ENCODE results near the gene STOX1. TPM values are rescaled to one million over a fixed set of nuclear protein-coding genes. Genes with fewer than 3 reads are reported as not detected.
"Not testable (repeated sequence)": the region's sequence is repeated elsewhere in the genome, so short reads cannot be mapped to it uniquely, and the experiment has no call there.

Gene STOX1
- total RNA-seq, 2 experiments from 2014 or later = 0.29 to 0.33 TPM

DNA sequence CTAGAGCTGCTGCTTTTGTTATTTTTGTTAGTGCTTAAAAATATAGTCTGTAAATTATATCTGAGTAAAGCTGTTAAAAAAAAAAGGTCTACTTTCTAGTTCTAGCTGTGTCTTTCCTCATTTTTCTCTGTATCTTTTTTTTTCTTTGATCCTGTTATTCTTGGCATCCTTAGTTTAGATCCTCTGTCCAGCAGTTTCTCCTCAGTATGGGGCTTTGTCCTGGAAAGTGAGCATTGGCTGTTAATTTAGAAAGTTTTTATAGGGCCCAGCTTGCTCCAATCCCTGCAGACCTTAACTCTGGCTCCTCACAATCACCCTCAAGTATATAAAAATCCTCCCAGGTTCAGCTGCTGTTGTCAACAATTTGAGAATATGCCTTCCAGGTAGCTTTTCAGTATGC, 97.3 kb downstream of the STOX1 start:
- Mint-ChIP-seq H3K36me3 (peaks cover 31% of the 10 kb centered on the region), H3K4me3 (no peak overlapping the region), H3K27me3 (no peaks in the 10 kb centered on the region), H3K9me3 (ENCODE audit: low read depth) (no peaks in the 10 kb centered on the region), H3K27ac (no peak overlapping the region), H3K4me1 (peaks cover 6% of the 10 kb centered on the region)
- CTCF ChIA-PET = interaction anchor here (0.7 kb wide), 1 partner anchor 479 kb away, joined by 3 read pairs; no protein-coding TSS in a partner anchor
- ATAC-seq (no peak), DNase-seq (no peak)

DNA sequence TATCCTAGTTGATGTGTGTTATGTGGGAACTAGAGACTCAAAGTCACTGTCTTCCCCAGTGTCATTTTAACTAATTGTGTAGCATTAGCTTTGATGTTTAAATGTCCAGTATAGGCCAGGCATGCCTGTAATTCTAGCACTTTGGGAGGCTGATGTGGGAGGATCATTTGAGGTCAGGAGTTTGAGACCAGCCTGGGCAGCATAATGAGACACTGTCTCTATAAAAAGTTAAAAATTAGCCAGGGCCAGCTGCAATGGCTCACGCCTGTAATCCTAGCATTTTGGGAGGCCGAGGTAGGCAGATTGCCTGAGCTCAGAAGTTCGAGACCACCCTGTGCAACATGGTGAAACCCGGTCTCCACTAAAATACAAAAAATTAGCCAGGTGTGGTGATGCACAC, 98.2 kb downstream of the STOX1 start:
- Mint-ChIP-seq H3K4me1 (peaks cover 8% of the 10 kb centered on the region), H3K9me3 (ENCODE audit: low read depth) (no peaks in the 10 kb centered on the region), H3K36me3 (peaks cover 27% of the 10 kb centered on the region), H3K4me3 (no peak overlapping the region), H3K27me3 (no peaks in the 10 kb centered on the region), H3K27ac (no peak overlapping the region)
- CTCF ChIA-PET = interaction anchor here (0.9 kb wide), 1 partner anchor 27 kb away, joined by 3 read pairs; no protein-coding TSS in a partner anchor
- ATAC-seq (no peak), DNase-seq (no peak)

GRCh38 chr10:68929157-68929556, 101.8 kb downstream of the STOX1 start:
- H3K4me1 Mint-ChIP-seq; CTCF ChIA-PET; ATAC-seq; H3K9me3 Mint-ChIP-seq (ENCODE audit: low read depth); DNase-seq; H3K4me3 Mint-ChIP-seq; H3K27me3 Mint-ChIP-seq; H3K27ac Mint-ChIP-seq: not testable (repeated sequence)
- H3K36me3 Mint-ChIP-seq = peaks cover 34% of the 10 kb centered on the region

DNA sequence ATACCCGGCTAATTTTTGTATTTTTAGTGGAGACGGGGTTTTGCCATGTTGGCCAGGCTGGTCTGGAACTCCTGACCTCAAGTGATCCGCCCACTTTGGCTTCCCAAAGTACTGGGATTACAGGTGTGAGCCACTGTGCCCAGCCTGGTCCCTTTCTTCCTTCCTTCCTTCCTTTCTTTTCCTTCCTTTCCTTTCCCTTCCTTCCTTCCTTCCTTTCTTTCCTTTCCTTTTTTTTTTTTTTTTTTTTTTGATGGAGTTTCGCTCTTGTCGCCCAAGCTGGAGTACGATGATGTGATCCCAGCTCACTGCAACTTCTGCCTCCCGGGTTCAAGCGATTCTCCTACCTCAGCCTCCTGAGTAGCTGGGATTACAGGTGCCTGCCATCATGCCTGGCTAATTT, 102.6 kb downstream of the STOX1 start:
- not testable (repeated sequence) for H3K4me3 Mint-ChIP-seq; H3K27ac Mint-ChIP-seq; H3K9me3 Mint-ChIP-seq (ENCODE audit: low read depth); ATAC-seq; H3K27me3 Mint-ChIP-seq
- peak; percentile 26 for DNase-seq
- H3K36me3 Mint-ChIP-seq = peaks cover 37% of the 10 kb centered on the region
- H3K4me1 Mint-ChIP-seq = peaks cover 11% of the 10 kb centered on the region
- CTCF ChIA-PET = interaction anchor here (1.1 kb wide), 1 partner anchor 25 kb away, joined by 3 read pairs; no protein-coding TSS in a partner anchor

- H3K4me3 Mint-ChIP-seq; H3K27me3 Mint-ChIP-seq; H3K27ac Mint-ChIP-seq; H3K9me3 Mint-ChIP-seq (ENCODE audit: low read depth); CTCF ChIA-PET; ATAC-seq; DNase-seq: not testable (repeated sequence)
- peaks cover 13% of the 10 kb centered on the region for H3K4me1 Mint-ChIP-seq
- H3K36me3 Mint-ChIP-seq = peaks cover 42% of the 10 kb centered on the region
Measured at GRCh38 chr10:68932860-68933259, 105.5 kb downstream of the STOX1 start.

DNA sequence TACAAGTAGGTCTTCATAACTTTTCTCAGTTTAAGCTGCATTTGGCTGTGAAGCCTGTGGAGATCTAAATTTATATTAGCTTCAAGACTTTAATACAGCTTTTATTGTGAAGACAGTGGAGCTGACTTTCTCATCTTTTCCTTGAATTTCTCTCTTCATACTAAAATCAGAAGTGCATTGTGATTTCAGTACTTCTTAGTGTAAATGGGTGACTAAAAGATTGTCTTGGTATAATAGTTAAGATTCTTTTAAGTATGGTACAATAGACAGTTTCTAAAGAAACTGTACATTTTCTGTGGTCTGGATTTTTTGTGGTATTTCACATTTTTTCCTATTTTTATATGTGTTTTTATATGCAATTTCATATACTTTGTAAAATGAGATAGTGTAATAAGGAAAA, 107.7 kb downstream of the STOX1 start:
- Mint-ChIP-seq H3K4me3 (no peak overlapping the region), H3K27me3 (no peaks in the 10 kb centered on the region), H3K9me3 (ENCODE audit: low read depth) (no peaks in the 10 kb centered on the region), H3K4me1 (peaks cover 13% of the 10 kb centered on the region), H3K36me3 (peaks cover 49% of the 10 kb centered on the region), H3K27ac (no peak overlapping the region)
- ATAC-seq = no peak
- no peak for DNase-seq
- CTCF ChIA-PET = no interaction called here

DNA sequence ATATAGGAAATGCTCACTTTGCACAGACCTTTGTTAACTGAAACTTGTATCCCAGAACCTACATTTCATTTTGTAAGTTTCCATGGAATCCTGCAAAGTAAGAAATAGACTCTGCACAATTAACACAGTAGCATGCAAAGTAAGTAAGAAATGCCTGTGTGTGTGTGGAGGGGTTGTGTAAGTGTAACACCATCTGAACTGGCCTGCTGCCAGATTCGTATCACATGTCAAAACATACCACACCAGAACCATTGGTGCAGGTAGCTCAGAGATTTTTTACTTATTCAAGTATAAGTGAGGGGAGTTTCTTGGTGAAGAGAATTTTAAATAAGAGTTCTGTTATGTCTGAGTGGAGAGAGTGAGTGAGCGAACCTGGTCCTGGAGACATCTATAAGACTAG, 110.8 kb downstream of the STOX1 start:
- DNase-seq = no peak
- Mint-ChIP-seq H3K27me3 (no peaks in the 10 kb centered on the region), H3K36me3 (peaks cover 38% of the 10 kb centered on the region), H3K4me3 (no peak overlapping the region), H3K27ac (peak overlapping the region; percentile 1), H3K9me3 (ENCODE audit: low read depth) (no peaks in the 10 kb centered on the region), H3K4me1 (peaks cover 9% of the 10 kb centered on the region)
- CTCF ChIA-PET = interaction anchor here (1.6 kb wide), 1 partner anchor 12 kb away, joined by 3 read pairs; no protein-coding TSS in a partner anchor
- no peak for ATAC-seq

DNA sequence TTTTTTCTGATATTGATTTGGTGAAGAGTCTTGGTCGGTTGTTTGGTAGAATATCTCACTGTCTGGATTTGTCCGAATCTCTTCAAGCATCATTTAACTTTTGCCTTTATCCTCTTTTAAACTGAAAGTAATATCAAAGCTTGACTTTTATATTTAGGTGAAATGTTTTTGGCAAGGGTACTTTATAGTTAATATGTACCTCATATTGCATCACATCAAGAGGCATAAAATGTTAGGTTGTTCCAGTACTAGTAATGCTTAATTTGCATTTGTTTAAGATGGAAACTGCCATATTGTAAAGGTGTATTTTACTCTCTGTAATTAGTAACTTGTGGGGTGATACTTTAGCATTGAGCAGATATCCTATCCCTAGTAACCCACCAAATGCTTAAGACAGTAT, 111.6 kb downstream of the STOX1 start:
- CTCF ChIA-PET = no interaction called here
- Mint-ChIP-seq H3K9me3 (ENCODE audit: low read depth) (no peaks in the 10 kb centered on the region), H3K27ac (no peak overlapping the region), H3K27me3 (no peaks in the 10 kb centered on the region), H3K4me1 (peaks cover 9% of the 10 kb centered on the region), H3K4me3 (no peak overlapping the region), H3K36me3 (peaks cover 40% of the 10 kb centered on the region)
- DNase-seq (no peak), ATAC-seq (no peak)

DNA sequence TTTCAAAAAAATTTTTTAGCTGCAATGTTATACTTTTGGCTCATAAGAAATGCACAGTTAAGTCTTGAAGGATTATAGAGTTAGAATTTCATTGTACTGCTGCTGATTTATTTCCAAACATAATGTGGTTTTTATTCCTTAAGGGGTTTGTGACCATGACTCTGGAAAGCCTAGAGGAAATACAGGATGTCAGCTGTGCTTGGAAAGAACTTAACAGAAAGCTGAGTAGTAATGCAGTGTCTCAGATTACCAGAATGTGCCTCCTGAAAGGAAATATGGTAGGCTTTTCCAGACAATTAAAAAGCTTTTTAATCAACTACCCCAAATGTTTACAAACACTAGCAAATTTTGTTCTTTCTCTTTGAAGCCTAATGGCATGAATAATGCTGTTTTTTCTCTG, 113.6 kb downstream of the STOX1 start:
- H3K9me3 Mint-ChIP-seq (ENCODE audit: low read depth); DNase-seq; H3K27ac Mint-ChIP-seq; H3K4me3 Mint-ChIP-seq; H3K27me3 Mint-ChIP-seq; ATAC-seq; H3K4me1 Mint-ChIP-seq: not testable (repeated sequence)
- peaks cover 39% of the 10 kb centered on the region for H3K36me3 Mint-ChIP-seq
- CTCF ChIA-PET = interaction anchor here (0.6 to 3.0 kb wide), 2 partner anchors 15 to 384 kb away, joined by 4 to 13 read pairs; partner anchors contain the start of gene DDX21

Other genes with a start within 250 kb of the STOX1 start
- 100 to 1,000 TPM in 1 of 2 experiments, 10 to 100 TPM in 1; 86.7 to 107 TPM for gene CCAR1, start 106.3 kb upstream of the STOX1 start, total RNA-seq
- 10 to 100 TPM; 46.6 to 48.3 TPM for gene DDX50, start 73.8 kb downstream of the STOX1 start, total RNA-seq
- gene DDX21, start 128.6 kb downstream of the STOX1 start, total RNA-seq = 100 to 1,000 TPM in 1 of 2 experiments, 10 to 100 TPM in 1; 80.4 to 143 TPM
- gene KIFBP, start 161.3 kb downstream of the STOX1 start, total RNA-seq = 10 to 100 TPM; 16.0 to 23.1 TPM